Measurements from ENCODE around the gene CHD3. TPM values are rescaled to one million over a fixed set of nuclear protein-coding genes. Genes with fewer than 3 reads are reported as not detected.
A peak's percentile ranks its signal among the peaks of the same experiment; 100 is the strongest.

CHD3 gene
- total RNA-seq, 1 donor from 2014 or later = 133 TPM

GRCh38 chr17:7852919-7853690 lies 35.5 kb upstream of the CHD3 start:
- no peak overlapping the region for H3K27ac Mint-ChIP-seq (ENCODE audit: unreplicated experiment)
- TF ChIP-seq CTCF (IDR thresholded peaks at IDR 0.05; ENCODE audit: unreplicated experiment) = no peak
- no peak overlapping the region for H3K4me3 Mint-ChIP-seq (ENCODE audit: unreplicated experiment)
- no peak for DNase-seq (ENCODE audit: low spot score)
- peaks cover 30% of the 10 kb centered on the region for H3K36me3 Mint-ChIP-seq (ENCODE audit: low read depth, unreplicated experiment)
- H3K9me3 Mint-ChIP-seq (ENCODE audit: unreplicated experiment) = no peaks in the 10 kb centered on the region
- H3K27me3 Mint-ChIP-seq (ENCODE audit: unreplicated experiment) = peaks cover 19% of the 10 kb centered on the region
- H3K4me1 Mint-ChIP-seq (ENCODE audit: unreplicated experiment) = peaks cover 16% of the 10 kb centered on the region

GRCh38 chr17:7853691-7854038 lies 34.9 kb upstream of the CHD3 start:
- Mint-ChIP-seq H3K36me3 (ENCODE audit: low read depth, unreplicated experiment) (peaks cover 28% of the 10 kb centered on the region), H3K4me3 (ENCODE audit: unreplicated experiment) (peak overlapping the region; percentile 72)
- DNase-seq (ENCODE audit: low spot score) = no peak

GRCh38 chr17:7854078-7854777 lies 34.4 kb upstream of the CHD3 start:
- Mint-ChIP-seq H3K27me3 (ENCODE audit: unreplicated experiment) (peaks cover 19% of the 10 kb centered on the region), H3K36me3 (ENCODE audit: low read depth, unreplicated experiment) (peaks cover 34% of the 10 kb centered on the region), H3K4me3 (ENCODE audit: unreplicated experiment) (peak overlapping the region; percentile 72), H3K4me1 (ENCODE audit: unreplicated experiment) (peaks cover 19% of the 10 kb centered on the region), H3K27ac (ENCODE audit: unreplicated experiment) (peak overlapping the region; percentile 78), H3K9me3 (ENCODE audit: unreplicated experiment) (no peaks in the 10 kb centered on the region)
- DNase-seq (ENCODE audit: low spot score) = no peak
- TF ChIP-seq CTCF (IDR thresholded peaks at IDR 0.05; ENCODE audit: unreplicated experiment) = no peak

More at GRCh38 chr17:7853691-7854038, 34.9 kb upstream of the CHD3 start:
- Mint-ChIP-seq H3K27ac (ENCODE audit: unreplicated experiment) (peak overlapping the region; percentile 78), H3K27me3 (ENCODE audit: unreplicated experiment) (peaks cover 19% of the 10 kb centered on the region), H3K4me1 (ENCODE audit: unreplicated experiment) (peaks cover 16% of the 10 kb centered on the region), H3K9me3 (ENCODE audit: unreplicated experiment) (no peaks in the 10 kb centered on the region)
- TF ChIP-seq CTCF (IDR thresholded peaks at IDR 0.05; ENCODE audit: unreplicated experiment) = no peak

- peaks cover 25% of the 10 kb centered on the region for H3K4me1 Mint-ChIP-seq (ENCODE audit: unreplicated experiment)
- no peak for TF ChIP-seq CTCF (IDR thresholded peaks at IDR 0.05; ENCODE audit: unreplicated experiment)
- peak within 1 kb of the TSS; percentile 72 for H3K4me3 Mint-ChIP-seq (ENCODE audit: unreplicated experiment)
- H3K27ac Mint-ChIP-seq (ENCODE audit: unreplicated experiment) = peak within 1 kb of the TSS; percentile 78
- H3K27me3 Mint-ChIP-seq (ENCODE audit: unreplicated experiment) = peaks cover 19% of the 10 kb centered on the region
- peaks cover 33% of the 10 kb centered on the region for H3K36me3 Mint-ChIP-seq (ENCODE audit: low read depth, unreplicated experiment)
- DNase-seq (ENCODE audit: low spot score) = peak; percentile 52
- H3K9me3 Mint-ChIP-seq (ENCODE audit: unreplicated experiment) = no peaks in the 10 kb centered on the region
Observed at GRCh38 chr17:7854851-7855659, 33.5 kb upstream of the CHD3 start, which contains the start of gene TMEM88. TSS of gene TMEM88 (plus strand) at chr17:7855066. CDS start at chr17:7855075, 9 bp downstream.
